Measurements from ENCODE around the gene TMEM203. TPM values are rescaled to one million over a fixed set of nuclear protein-coding genes. Genes with fewer than 3 reads are reported as not detected.

Gene TMEM203
- polyA plus RNA-seq, 1 of the 3 experiments (the other 2 are of a cell fraction): 55.6 TPM

DNA sequence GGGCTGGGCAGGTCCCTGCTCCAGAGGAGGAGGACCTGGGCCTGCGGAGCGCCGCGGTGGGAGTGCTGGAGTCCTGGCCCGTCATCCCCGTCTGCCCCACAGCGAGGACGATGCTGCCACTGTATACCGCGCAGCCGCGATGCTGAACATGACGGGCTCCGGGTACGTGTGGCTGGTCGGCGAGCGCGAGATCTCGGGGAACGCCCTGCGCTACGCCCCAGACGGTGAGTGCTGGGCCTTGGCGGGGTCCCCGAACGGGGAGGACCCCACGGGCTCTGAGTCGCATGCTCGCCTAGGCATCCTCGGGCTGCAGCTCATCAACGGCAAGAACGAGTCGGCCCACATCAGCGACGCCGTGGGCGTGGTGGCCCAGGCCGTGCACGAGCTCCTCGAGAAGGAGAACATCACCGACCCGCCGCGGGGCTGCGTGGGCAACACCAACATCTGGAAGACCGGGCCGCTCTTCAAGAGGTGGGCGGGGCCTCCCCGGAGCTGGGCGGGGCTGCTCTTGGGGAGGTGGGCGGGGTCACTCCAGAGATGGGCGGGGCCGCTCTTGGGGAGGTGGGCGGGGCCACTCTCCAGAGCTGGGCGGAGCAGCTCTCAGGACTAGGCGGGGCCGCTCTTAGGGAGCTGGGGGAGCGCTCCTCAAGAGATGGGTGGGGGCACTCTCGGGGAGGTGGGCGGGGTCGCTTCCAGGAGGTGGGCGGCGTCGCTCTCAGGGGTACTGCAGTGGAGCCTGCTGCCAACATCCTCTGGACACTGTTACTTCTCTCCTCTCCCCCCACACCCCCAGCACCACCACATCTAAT lies 48.7 kb downstream of the TMEM203 start:
- ChIA-PET CTCF (interaction anchor here (0.6 to 1.2 kb wide), 2 partner anchors 32 to 80 kb away, joined by 3 to 5 read pairs; partner anchors contain the start of genes ANAPC2 and SSNA1), POLR2A (interaction anchor here (0.7 kb wide), 1 partner anchor 394 kb away, joined by 3 read pairs; no protein-coding TSS in a partner anchor)
- H2AFZ ChIP-seq (ENCODE audit: low read depth): no peak overlapping the region
- H4K20me1 ChIP-seq (ENCODE audit: insufficient read depth): no peaks in the 10 kb centered on the region
- no peaks in the 10 kb centered on the region for H3F3A ChIP-seq (replicated peaks; ENCODE audit: insufficient read depth)
- H3K9me3 ChIP-seq: no peaks in the 10 kb centered on the region
- no peaks in the 10 kb centered on the region for H3K79me2 ChIP-seq (ENCODE audit: insufficient read depth)
- peaks cover 0 to 3% of the 10 kb centered on the region in 2 experiments; a peak in 1 of 4 replicates for H3K4me1 ChIP-seq (ENCODE audit: control insufficient read depth in 1 of 2, insufficient read depth in 2 of 2, low read depth in 1 of 2, low read length in 1 of 2)
- no peaks in the 10 kb centered on the region for H3K27me3 ChIP-seq (ENCODE audit: insufficient read depth)
- H3K36me3 ChIP-seq (replicated peaks in 1 of 2; ENCODE audit: control insufficient read depth in 1 of 2, insufficient read depth in 2 of 2, low read length in 1 of 2): no peaks in the 10 kb centered on the region
- no peak for TF ChIP-seq TAF1 (IDR thresholded peaks at IDR 0.05; ENCODE audit: borderline replicate concordance, low read depth, low read length)
- TF ChIP-seq NRF1 (IDR thresholded peaks at IDR 0.05; ENCODE audit: low read depth, low read length): no peak
- no peak for TF ChIP-seq EZH2phosphoT487 (IDR thresholded peaks at IDR 0.05; ENCODE audit: borderline replicate concordance, low read depth)
- no peak for TF ChIP-seq TCF12 (IDR thresholded peaks at IDR 0.05)
- TF ChIP-seq GABPA (IDR thresholded peaks at IDR 0.05; ENCODE audit: low read depth): no peak
- no peak for TF ChIP-seq FOSL2 (IDR thresholded peaks at IDR 0.05; ENCODE audit: borderline replicate concordance, low read depth)
- TF ChIP-seq, protein P1, sequence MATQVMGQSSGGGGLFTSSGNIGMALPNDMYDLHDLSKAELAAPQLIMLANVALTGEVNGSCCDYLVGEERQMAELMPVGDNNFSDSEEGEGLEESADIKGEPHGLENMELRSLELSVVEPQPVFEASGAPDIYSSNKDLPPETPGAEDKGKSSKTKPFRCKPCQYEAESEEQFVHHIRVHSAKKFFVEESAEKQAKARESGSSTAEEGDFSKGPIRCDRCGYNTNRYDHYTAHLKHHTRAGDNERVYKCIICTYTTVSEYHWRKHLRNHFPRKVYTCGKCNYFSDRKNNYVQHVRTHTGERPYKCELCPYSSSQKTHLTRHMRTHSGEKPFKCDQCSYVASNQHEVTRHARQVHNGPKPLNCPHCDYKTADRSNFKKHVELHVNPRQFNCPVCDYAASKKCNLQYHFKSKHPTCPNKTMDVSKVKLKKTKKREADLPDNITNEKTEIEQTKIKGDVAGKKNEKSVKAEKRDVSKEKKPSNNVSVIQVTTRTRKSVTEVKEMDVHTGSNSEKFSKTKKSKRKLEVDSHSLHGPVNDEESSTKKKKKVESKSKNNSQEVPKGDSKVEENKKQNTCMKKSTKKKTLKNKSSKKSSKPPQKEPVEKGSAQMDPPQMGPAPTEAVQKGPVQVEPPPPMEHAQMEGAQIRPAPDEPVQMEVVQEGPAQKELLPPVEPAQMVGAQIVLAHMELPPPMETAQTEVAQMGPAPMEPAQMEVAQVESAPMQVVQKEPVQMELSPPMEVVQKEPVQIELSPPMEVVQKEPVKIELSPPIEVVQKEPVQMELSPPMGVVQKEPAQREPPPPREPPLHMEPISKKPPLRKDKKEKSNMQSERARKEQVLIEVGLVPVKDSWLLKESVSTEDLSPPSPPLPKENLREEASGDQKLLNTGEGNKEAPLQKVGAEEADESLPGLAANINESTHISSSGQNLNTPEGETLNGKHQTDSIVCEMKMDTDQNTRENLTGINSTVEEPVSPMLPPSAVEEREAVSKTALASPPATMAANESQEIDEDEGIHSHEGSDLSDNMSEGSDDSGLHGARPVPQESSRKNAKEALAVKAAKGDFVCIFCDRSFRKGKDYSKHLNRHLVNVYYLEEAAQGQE (IDR thresholded peaks at IDR 0.05; ENCODE audit: low read depth, low read length): no peak
- no peak for TF ChIP-seq TEAD4 (IDR thresholded peaks at IDR 0.05; ENCODE audit: borderline replicate concordance, insufficient read depth)
- TF ChIP-seq, protein P2, sequence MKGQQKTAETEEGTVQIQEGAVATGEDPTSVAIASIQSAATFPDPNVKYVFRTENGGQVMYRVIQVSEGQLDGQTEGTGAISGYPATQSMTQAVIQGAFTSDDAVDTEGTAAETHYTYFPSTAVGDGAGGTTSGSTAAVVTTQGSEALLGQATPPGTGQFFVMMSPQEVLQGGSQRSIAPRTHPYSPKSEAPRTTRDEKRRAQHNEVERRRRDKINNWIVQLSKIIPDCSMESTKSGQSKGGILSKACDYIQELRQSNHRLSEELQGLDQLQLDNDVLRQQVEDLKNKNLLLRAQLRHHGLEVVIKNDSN (IDR thresholded peaks at IDR 0.05; ENCODE audit: borderline replicate concordance, low read depth): no peak
- TF ChIP-seq RCOR1 (IDR thresholded peaks at IDR 0.05; ENCODE audit: low read length): no peak
- TF ChIP-seq MEF2A (IDR thresholded peaks at IDR 0.05; ENCODE audit: borderline replicate concordance, low read depth): no peak
- TF ChIP-seq EP300 (IDR thresholded peaks at IDR 0.05; ENCODE audit: borderline replicate concordance in 1 of 2, low read depth in 1 of 2, low read length in 1 of 2): no peak
- TF ChIP-seq GATA2 (CRISPR knock-in tag; IDR thresholded peaks at IDR 0.05): no peak
- no peak for TF ChIP-seq ELF1 (IDR thresholded peaks at IDR 0.05)
- TF ChIP-seq, protein P3, sequence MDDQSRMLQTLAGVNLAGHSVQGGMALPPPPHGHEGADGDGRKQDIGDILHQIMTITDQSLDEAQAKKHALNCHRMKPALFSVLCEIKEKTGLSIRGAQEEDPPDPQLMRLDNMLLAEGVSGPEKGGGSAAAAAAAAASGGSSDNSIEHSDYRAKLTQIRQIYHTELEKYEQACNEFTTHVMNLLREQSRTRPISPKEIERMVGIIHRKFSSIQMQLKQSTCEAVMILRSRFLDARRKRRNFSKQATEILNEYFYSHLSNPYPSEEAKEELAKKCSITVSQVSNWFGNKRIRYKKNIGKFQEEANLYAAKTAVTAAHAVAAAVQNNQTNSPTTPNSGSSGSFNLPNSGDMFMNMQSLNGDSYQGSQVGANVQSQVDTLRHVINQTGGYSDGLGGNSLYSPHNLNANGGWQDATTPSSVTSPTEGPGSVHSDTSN (IDR thresholded peaks at IDR 0.05): no peak
- TF ChIP-seq, protein P4, sequence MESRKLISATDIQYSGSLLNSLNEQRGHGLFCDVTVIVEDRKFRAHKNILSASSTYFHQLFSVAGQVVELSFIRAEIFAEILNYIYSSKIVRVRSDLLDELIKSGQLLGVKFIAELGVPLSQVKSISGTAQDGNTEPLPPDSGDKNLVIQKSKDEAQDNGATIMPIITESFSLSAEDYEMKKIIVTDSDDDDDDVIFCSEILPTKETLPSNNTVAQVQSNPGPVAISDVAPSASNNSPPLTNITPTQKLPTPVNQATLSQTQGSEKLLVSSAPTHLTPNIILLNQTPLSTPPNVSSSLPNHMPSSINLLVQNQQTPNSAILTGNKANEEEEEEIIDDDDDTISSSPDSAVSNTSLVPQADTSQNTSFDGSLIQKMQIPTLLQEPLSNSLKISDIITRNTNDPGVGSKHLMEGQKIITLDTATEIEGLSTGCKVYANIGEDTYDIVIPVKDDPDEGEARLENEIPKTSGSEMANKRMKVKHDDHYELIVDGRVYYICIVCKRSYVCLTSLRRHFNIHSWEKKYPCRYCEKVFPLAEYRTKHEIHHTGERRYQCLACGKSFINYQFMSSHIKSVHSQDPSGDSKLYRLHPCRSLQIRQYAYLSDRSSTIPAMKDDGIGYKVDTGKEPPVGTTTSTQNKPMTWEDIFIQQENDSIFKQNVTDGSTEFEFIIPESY (IDR thresholded peaks at IDR 0.05; ENCODE audit: borderline replicate concordance, low read depth): no peak
- no peak for TF ChIP-seq MXI1 (IDR thresholded peaks at IDR 0.05; ENCODE audit: low read depth, low read length)
- TF ChIP-seq RFX5 (IDR thresholded peaks at IDR 0.05; ENCODE audit: low read length): no peak
- H3K9me2 ChIP-seq: no peaks in the 10 kb centered on the region
- H3K4me2 ChIP-seq: no peak overlapping the region
- DNase-seq: peak; percentile 88
- 82% methylated on average over 35 of the region's 65 CpGs for WGBS (ENCODE audit: low lambda C conversion rate)
- no peak overlapping the region for H3K4me3 ChIP-seq (ENCODE audit: low read depth in 2 of 2, low read length in 1 of 2)
- H3K9ac ChIP-seq: no peak overlapping the region
- no peak overlapping the region for H3K27ac ChIP-seq (ENCODE audit: low read depth in 2 of 2, low read length in 1 of 2)
